Measurements from ENCODE around the gene MYPN.
"Not testable (repeated sequence)": the region's sequence is repeated elsewhere in the genome, so short reads cannot be mapped to it uniquely, and the experiment has no call there.

Gene MYPN

GRCh38 chr10:68109331-68109730 is at the start of gene MYPN:
TSS of gene MYPN (plus strand) at chr10:68109488. CDS start at chr10:68121439, 11,951 bp downstream.
- DNase-seq (ENCODE audit: low spot score), result no peak

- DNase-seq (ENCODE audit: low spot score), result no peak
Measured at GRCh38 chr10:68067029-68067428, 42.3 kb upstream of the MYPN start.

GRCh38 chr10:68067508-68067907 is 41.8 kb upstream of the MYPN start:
- DNase-seq (ENCODE audit: low spot score), result no peak

- no peak for DNase-seq (ENCODE audit: low spot score)
Measured at GRCh38 chr10:68073631-68074030, 35.7 kb upstream of the MYPN start.

- DNase-seq (ENCODE audit: low spot score), result no peak
Measured at GRCh38 chr10:68074031-68074774, 35.1 kb upstream of the MYPN start.

GRCh38 chr10:68074775-68075549 is 34.3 kb upstream of the MYPN start, which contains the start of gene HERC4:
TSS of gene HERC4 (minus strand) at chr10:68075283. CDS start at chr10:68073108, 2,175 bp downstream.
- peak; percentile 94 for DNase-seq (ENCODE audit: low spot score)

- no peak for DNase-seq (ENCODE audit: low spot score)
Measured at GRCh38 chr10:68075550-68076004, 33.7 kb upstream of the MYPN start.

GRCh38 chr10:68076081-68076480 is 33.2 kb upstream of the MYPN start:
- DNase-seq (ENCODE audit: low spot score), result not testable (repeated sequence)

- DNase-seq (ENCODE audit: low spot score), result no peak
Measured at GRCh38 chr10:68077026-68077425, 32.3 kb upstream of the MYPN start.

- DNase-seq (ENCODE audit: low spot score), result no peak
Measured at GRCh38 chr10:68079434-68079833, 29.9 kb upstream of the MYPN start.

GRCh38 chr10:68080853-68081431 is 28.3 kb upstream of the MYPN start:
- no peak for DNase-seq (ENCODE audit: low spot score)

GRCh38 chr10:68081916-68082315 is 27.4 kb upstream of the MYPN start:
- DNase-seq (ENCODE audit: low spot score), result no peak

- DNase-seq (ENCODE audit: low spot score), result no peak
Measured at GRCh38 chr10:68082872-68083271, 26.4 kb upstream of the MYPN start.

GRCh38 chr10:68083953-68084352 is 25.3 kb upstream of the MYPN start:
- no peak for DNase-seq (ENCODE audit: low spot score)

GRCh38 chr10:68084469-68084868 is 24.8 kb upstream of the MYPN start:
- no peak for DNase-seq (ENCODE audit: low spot score)

GRCh38 chr10:68086011-68086410 is 23.3 kb upstream of the MYPN start:
- no peak for DNase-seq (ENCODE audit: low spot score)

- no peak for DNase-seq (ENCODE audit: low spot score)
Measured at GRCh38 chr10:68086910-68087684, 22.2 kb upstream of the MYPN start.

GRCh38 chr10:68087685-68088401 is 21.4 kb upstream of the MYPN start:
- DNase-seq (ENCODE audit: low spot score), result no peak

GRCh38 chr10:68088740-68089139 is 20.5 kb upstream of the MYPN start:
- no peak for DNase-seq (ENCODE audit: low spot score)

- no peak for DNase-seq (ENCODE audit: low spot score)
Measured at GRCh38 chr10:68090586-68090985, 18.7 kb upstream of the MYPN start.

- no peak for DNase-seq (ENCODE audit: low spot score)
Measured at GRCh38 chr10:68092512-68092911, 16.8 kb upstream of the MYPN start.
